ENCODE measurements around the gene FLOT1.

FLOT1 gene

DNA sequence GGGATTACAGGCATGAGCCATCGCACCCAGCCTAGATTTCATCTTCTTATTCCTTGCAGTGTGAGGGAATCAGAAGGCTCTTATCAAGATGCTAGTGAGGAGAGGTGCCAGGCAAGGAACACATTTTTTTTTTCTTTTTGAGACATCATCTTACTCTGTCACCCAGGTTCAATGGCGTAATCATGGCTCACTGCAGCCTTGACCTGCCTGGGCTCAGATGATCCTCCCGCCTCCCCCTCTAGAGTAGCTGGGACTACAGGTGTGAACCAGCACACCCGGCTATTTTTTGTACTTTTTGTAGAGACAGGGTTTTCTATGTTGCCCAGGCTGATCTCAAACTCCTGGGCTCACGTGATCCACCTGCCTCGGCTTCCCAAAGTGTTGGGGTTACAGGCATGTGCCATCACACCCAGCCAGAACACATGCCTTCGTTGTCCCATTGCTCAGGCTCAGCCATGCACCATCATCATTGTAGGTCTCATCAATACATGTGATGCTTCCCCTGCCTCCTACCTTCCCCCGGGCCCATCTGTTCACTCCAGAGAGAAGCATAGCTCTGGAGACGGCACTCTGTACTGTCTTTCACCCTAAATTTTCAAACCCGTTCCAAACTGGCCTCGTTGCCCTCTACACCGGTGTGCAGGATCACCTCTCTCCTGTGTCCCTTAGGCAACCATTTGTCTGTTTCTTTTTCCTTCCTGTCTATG is 10.1 kb downstream of the FLOT1 start:
- H3K36me3 ChIP-seq, result peaks cover 51% of the 10 kb centered on the region
- no peak for DNase-seq
- H3K4me3 ChIP-seq (ENCODE audit: low read depth, low read length), result no peak overlapping the region
- H3K27me3 ChIP-seq, result no peaks in the 10 kb centered on the region
- no peaks in the 10 kb centered on the region for H3K9me3 ChIP-seq
- peaks cover 7% of the 10 kb centered on the region; the same call in 1 of the 2 replicates for H3K4me1 ChIP-seq
- TF ChIP-seq CTCF (IDR thresholded peaks at IDR 0.05; ENCODE audit: low read depth, low read length), result no peak

GRCh38 chr6:30730601-30731435 is 11.7 kb downstream of the FLOT1 start:
- peak; percentile 80 for TF ChIP-seq CTCF (IDR thresholded peaks at IDR 0.05; ENCODE audit: low read depth, low read length)
- peak overlapping the region; percentile 44 for H3K4me3 ChIP-seq (ENCODE audit: low read depth, low read length)
- peak; percentile 89 for DNase-seq
- no peaks in the 10 kb centered on the region for H3K9me3 ChIP-seq
- peaks cover 7% of the 10 kb centered on the region; the same call in 1 of the 2 replicates for H3K4me1 ChIP-seq
- no peaks in the 10 kb centered on the region for H3K27me3 ChIP-seq
- peaks cover 49% of the 10 kb centered on the region for H3K36me3 ChIP-seq

DNA sequence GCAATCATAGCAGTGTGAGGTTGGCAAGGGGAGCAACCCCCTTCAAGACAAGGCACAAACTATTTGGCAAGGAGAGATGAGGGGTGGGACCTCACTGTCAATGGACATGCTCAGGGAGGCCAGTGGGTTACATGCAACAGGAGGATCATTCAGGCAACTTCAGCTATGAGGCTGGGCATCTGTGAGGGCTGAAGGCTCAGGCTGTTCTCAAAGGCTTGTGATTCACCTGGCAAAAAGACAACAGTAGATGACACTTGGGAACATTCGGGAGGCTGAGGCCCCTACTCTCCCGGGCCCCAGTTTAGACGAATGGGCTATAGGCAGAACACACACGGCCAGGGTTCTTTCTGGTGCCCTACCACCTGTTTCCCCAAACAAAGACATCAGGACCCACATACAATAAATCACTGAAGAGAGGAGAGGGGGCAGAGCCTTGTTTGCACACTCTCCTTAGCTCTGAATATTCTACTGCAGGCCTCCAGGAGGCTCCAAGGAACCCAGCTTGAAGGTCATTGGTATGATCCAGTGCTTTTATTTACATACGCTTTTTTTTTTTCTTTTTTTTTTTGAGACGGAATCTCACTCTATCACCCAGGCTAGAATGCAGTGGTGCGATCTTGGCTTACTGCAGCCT is 14.4 kb downstream of the FLOT1 start:
- peaks cover 9% of the 10 kb centered on the region for H3K4me1 ChIP-seq
- DNase-seq, result no peak

DNA sequence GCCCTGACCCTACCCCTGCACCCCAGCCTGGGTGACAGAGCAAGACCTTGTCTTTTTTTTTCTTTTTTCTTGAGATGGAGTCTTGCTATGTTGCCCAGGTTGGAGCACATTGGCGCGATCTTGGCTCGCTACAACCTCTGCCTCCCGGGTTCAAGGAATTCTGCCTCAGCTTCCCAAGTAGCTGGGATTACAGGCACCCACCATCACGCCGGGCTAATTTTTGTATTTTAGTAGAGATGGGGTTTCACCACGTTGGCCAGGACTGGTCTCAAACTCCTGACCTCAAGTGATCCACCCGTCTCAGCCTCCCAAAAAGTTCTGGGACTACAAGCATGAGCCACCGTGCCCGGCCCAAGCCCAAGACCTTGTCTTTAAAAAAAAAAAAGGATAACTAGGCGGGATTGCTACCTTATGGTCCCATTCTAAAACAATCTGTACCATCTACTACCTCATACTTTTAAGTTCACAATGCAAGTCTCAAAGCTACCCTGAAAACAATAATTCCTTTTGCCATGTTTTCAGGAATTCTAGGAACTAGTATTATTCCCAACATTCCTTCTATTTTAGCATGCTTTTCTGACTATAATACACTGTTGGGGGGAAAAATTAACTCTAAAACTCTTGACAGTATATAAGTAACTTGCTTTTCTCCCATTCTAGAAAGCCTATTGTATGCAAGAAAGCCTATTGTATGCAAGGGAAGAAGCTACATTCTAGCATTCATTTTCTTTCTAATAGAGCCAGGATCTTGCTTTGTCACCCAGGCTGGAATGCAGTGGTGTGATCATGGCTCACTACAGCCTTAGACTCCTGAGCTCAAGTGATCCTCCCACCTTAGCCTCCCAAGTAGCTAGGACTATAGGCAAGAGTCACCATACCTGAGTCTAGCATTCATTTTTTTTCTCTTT is 15.7 kb downstream of the FLOT1 start:
- Histone ChIP-seq H3K27me3 (no peaks in the 10 kb centered on the region), H3K36me3 (peaks cover 75% of the 10 kb centered on the region), H3K9me3 (no peaks in the 10 kb centered on the region), H3K4me1 (peaks cover 13% of the 10 kb centered on the region), H3K4me3 (ENCODE audit: low read depth, low read length) (no peak overlapping the region)
- DNase-seq, result no peak
- TF ChIP-seq CTCF (IDR thresholded peaks at IDR 0.05; ENCODE audit: low read depth, low read length), result no peak

More for the DNA sequence above, 14.4 kb downstream of the FLOT1 start:
- TF ChIP-seq CTCF (IDR thresholded peaks at IDR 0.05; ENCODE audit: low read depth, low read length), result no peak; the same call in 1 of the 2 replicates
- Histone ChIP-seq H3K4me3 (ENCODE audit: low read depth, low read length) (no peak overlapping the region), H3K36me3 (peaks cover 67% of the 10 kb centered on the region), H3K27me3 (no peaks in the 10 kb centered on the region), H3K9me3 (no peaks in the 10 kb centered on the region)

DNA sequence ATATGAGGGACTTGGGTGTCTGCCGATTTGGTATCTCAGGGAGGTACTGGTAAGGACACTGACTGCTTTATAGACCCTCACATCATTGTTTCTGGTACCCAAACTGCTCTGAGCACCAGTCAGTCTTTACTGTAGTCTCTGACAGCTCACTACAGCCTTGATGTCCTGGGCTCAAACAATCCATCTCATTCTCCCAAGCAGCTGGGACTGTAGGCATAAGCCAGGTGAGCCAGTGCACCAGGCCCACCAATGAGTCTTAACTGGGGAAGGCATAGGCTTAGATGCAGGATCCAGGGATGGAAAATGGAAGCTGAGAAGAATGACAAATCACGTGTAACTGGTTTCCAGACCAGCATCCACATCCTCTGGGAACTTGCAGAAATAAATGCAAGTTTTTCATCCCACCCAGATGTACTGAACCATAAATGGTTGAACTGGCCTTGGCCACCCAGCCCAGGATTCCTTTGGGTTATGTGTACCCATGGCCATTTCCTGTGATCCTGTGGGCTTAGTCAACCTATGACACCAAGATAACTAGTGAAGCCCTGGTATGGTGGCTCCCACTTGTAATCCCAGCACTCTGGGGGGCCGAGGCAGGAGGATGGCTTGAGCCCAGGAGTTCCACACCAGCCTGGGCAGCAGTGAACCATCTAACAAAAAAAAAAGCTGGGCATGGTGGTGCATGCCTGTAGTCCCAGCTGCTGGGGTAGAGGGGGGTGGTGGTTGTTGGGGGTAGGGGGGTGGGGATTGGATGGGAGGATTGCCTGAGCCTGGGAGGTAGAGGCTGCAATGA is 16.6 kb downstream of the FLOT1 start:
- DNase-seq, result peak; percentile 28
- TF ChIP-seq CTCF (IDR thresholded peaks at IDR 0.05; ENCODE audit: low read depth, low read length), result no peak
- Histone ChIP-seq H3K9me3 (no peaks in the 10 kb centered on the region), H3K36me3 (peaks cover 81% of the 10 kb centered on the region), H3K27me3 (peaks cover 3% of the 10 kb centered on the region), H3K4me3 (ENCODE audit: low read depth, low read length) (no peak overlapping the region), H3K4me1 (peaks cover 13% of the 10 kb centered on the region)
